GM21737 (cell line): ENCODE measurements around the gene KLK10.
"Not testable (repeated sequence)": the region's sequence is repeated elsewhere in the genome, so short reads cannot be mapped to it uniquely, and the experiment has no call there.

Experiments
- ATAC-seq: cut with Tn5 transposase; IDR thresholded peaks from one replicate; pipeline ENCODE4 v1.9.1; 2021; ENCODE audit warnings: mild to moderate bottlenecking, moderate library complexity; ENCODE audit not compliant: unreplicated experiment

The KLK10 gene

GRCh38 chr19:50972795-50973376, 46.6 kb downstream of the KLK10 start:
- ATAC-seq = no peak

- not testable (repeated sequence) for ATAC-seq
Measured at GRCh38 chr19:50969810-50970209, 49.7 kb downstream of the KLK10 start.

- no peak for ATAC-seq
Measured at GRCh38 chr19:50969413-50969760, 50.1 kb downstream of the KLK10 start, which contains the start of gene KLK6. Gene KLK6 (minus strand): TSS chr19:50969591. CDS start chr19:50968104, 1,487 bp downstream.

- no peak for ATAC-seq
Measured at GRCh38 chr19:50968716-50969412, 50.6 kb downstream of the KLK10 start.

- ATAC-seq = no peak
Measured at GRCh38 chr19:50967929-50968715, 51.4 kb downstream of the KLK10 start.

- ATAC-seq = no peak
Measured at GRCh38 chr19:50964266-50964665, 55.2 kb downstream of the KLK10 start.

GRCh38 chr19:50963381-50963780, 56.1 kb downstream of the KLK10 start:
- no peak for ATAC-seq
